Stimulated activated CD4-positive, alpha-beta T cell treated with anti-CD3 and anti-CD28 coated beads, Interleukin-12 subunit alpha, Interleukin-12 subunit beta, amount 100 ng/mL, for 4 hours (primary cell): ENCODE results near the gene MKKS.

Experiments used
- DNase-seq: peaks from one replicate; pipeline ENCODE4 v3.0.0-alpha.2; 2020

MKKS gene

GRCh38 chr20:10433623-10434466 is at the start of gene MKKS:
TSS of gene MKKS (minus strand) at chr20:10434222. CDS start at chr20:10413514, 20,708 bp downstream.
- peak; percentile 85 for DNase-seq

GRCh38 chr20:10483691-10484090 is 49.7 kb upstream of the MKKS start:
- DNase-seq: no peak

GRCh38 chr20:10481676-10482075 is 47.7 kb upstream of the MKKS start:
- no peak for DNase-seq

GRCh38 chr20:10478930-10479329 is 44.9 kb upstream of the MKKS start:
- no peak for DNase-seq

- no peak for DNase-seq
Observed at GRCh38 chr20:10478205-10478604, 44.2 kb upstream of the MKKS start.

GRCh38 chr20:10476319-10476724 is 42.3 kb upstream of the MKKS start:
- DNase-seq: no peak

GRCh38 chr20:10475225-10475624 is 41.2 kb upstream of the MKKS start:
- no peak for DNase-seq

GRCh38 chr20:10474606-10475184 is 40.7 kb upstream of the MKKS start:
- DNase-seq: no peak

GRCh38 chr20:10472871-10473270 is 38.8 kb upstream of the MKKS start:
- DNase-seq: no peak

- DNase-seq: no peak
Observed at GRCh38 chr20:10470276-10470675, 36.3 kb upstream of the MKKS start.

- no peak for DNase-seq
Observed at GRCh38 chr20:10469599-10469998, 35.6 kb upstream of the MKKS start.

- no peak for DNase-seq
Observed at GRCh38 chr20:10469056-10469455, 35.0 kb upstream of the MKKS start.

GRCh38 chr20:10468340-10468845 is 34.4 kb upstream of the MKKS start:
- DNase-seq: no peak

GRCh38 chr20:10467681-10468339 is 33.8 kb upstream of the MKKS start:
- no peak for DNase-seq

- DNase-seq: no peak
Observed at GRCh38 chr20:10466855-10467254, 32.8 kb upstream of the MKKS start.

- no peak for DNase-seq
Observed at GRCh38 chr20:10466325-10466724, 32.3 kb upstream of the MKKS start.

GRCh38 chr20:10465135-10465534 is 31.1 kb upstream of the MKKS start:
- no peak for DNase-seq

- DNase-seq: no peak
Observed at GRCh38 chr20:10463622-10464021, 29.6 kb upstream of the MKKS start.

- DNase-seq: no peak
Observed at GRCh38 chr20:10462516-10462915, 28.5 kb upstream of the MKKS start.

GRCh38 chr20:10461495-10461894 is 27.5 kb upstream of the MKKS start:
- DNase-seq: no peak

- DNase-seq: no peak
Observed at GRCh38 chr20:10454151-10454750, 20.2 kb upstream of the MKKS start.

GRCh38 chr20:10453241-10453640 is 19.2 kb upstream of the MKKS start:
- DNase-seq: no peak

GRCh38 chr20:10449270-10449669 is 15.2 kb upstream of the MKKS start:
- no peak for DNase-seq
